HG03280 (cell line): ENCODE data around the gene MRGPRX3.
"Not testable (repeated sequence)": the region's sequence is repeated elsewhere in the genome, so short reads cannot be mapped to it uniquely, and the experiment has no call there.

Source experiments
- ATAC-seq: cut with Tn5 transposase; IDR thresholded peaks from one replicate; pipeline ENCODE4 v1.9.1; 2021; ENCODE audit warnings: mild to moderate bottlenecking, moderate library complexity; ENCODE audit not compliant: unreplicated experiment

MRGPRX3 gene

GRCh38 chr11:18132341-18132740 is at the start of gene MRGPRX3:
TSS of gene MRGPRX3 (plus strand) at chr11:18132571. CDS start at chr11:18137203, 4,632 bp downstream.
- no peak for ATAC-seq

DNA sequence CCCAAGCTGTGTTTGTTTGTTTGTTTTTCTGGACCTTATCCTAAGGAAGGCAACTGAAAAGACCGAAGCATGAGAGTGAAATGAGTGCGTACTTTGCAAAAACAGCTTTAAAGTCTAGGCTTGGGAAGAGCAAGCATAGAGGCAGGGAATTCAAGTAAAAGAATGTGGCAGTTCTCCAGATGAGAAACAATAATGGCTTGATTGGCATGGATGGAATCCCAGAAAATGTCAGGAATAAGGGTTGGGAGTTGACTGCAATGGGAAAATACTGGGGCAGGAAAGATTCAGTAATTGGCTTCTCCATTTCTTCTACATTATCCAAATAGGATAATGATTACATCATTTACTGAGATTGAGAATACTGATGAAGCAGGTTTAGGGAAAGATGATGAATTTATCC is 44.0 kb upstream of the MRGPRX3 start:
- ATAC-seq: no peak

- ATAC-seq: no peak
These were observed 43.4 kb upstream of the MRGPRX3 start for GRCh38 chr11:18088966-18089365.

DNA sequence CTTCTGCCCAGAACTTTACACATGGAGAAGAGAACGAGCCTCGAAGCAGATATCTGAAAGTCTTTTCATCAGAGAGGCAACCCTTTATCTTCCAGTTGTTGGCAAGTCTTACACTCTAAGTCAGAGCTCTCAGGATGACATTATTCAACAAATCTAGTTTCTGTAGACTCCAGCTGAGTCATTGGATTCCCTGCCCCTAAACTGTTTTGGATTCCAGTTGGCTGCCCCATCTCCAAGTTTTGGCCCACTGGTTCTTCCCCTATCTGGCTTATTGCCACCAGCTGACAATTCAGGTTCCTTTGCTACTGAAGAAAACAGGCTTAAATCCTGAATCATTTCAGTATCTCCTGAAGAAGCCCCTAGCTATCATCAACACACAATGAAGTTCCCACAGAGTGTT is 40.6 kb upstream of the MRGPRX3 start:
- no peak for ATAC-seq

DNA sequence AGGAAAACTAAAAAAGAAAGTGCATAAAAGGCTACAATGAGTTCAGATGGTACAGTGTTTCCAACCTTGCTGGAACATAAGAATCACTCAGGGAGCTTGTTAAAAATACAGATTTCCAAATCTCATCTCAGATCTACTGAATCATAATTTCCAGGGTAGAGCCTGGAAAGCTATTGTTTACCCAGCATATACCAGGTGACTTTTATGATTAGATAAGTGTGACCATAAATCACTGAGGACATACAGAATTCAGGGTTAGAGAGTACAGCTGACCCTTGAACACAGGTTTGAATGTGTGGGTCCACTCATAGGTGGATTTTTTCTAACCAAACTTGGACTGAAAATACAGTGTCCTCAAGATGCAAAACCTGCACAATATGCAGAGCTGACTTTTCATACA is 38.4 kb upstream of the MRGPRX3 start:
- no peak for ATAC-seq

GRCh38 chr11:18100926-18101656 is 31.3 kb upstream of the MRGPRX3 start:
- ATAC-seq: no peak

DNA sequence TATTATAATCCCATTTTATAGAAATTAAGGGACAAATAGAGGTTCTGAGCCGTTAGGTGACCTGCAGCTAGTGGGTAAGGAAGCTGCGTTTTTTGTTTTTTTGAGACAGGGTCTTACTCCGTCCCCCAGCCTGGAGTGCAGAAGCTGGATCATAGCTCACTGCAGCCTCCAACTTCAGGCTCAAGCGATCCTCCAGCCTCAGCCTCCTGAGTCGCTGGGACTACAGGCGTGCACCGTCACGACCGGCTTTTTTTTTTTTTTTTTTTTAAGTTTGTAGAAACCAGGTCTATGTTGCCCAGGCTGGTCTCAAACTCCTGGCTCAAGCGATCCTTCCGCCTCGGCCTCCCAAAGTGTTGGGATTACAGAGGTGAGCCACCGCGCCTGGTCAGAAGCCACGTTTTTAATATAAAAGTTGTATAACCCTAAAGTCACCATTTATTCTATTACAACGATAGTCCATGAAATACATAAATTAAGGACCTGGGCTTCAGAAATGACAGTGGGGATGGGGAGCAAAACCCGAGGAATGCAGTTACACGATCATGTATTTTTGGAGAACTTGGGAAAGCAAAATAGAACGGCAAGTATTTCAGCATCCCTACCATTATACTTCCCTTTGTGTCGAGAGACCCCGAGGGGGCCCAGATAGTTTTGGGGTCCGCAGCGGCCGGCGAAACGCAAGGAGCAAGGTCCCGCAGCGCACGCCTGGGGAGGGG is 27.1 kb upstream of the MRGPRX3 start:
- no peak for ATAC-seq

- peak; percentile 94 for ATAC-seq
These were observed 26.4 kb upstream of the MRGPRX3 start, which contains the start of gene SAAL1 for GRCh38 chr11:18105802-18106574. TSS of gene SAAL1 (minus strand) at chr11:18106082. CDS start at chr11:18106041, 41 bp downstream.

GRCh38 chr11:18106688-18107087 is 25.7 kb upstream of the MRGPRX3 start:
- no peak for ATAC-seq

DNA sequence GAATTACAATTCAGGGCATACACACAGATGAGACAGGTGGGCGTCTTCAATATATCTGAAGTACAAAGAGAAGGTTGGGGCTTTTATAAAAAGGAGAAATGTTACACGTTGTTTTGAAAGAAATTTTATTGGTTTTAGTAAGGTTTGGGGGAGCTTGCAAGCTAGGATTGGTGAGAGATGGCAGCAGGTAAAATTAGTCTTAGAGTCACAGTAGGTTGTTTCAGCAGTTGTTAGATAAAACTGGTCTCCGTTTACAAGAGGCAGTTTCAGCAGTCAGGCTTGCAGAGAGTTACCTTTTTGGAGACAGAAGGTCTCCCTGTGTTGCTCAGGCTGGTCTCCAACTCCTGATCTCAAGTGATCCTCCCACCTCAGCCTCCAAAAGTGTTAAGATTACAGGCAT is 24.1 kb upstream of the MRGPRX3 start:
- no peak for ATAC-seq

DNA sequence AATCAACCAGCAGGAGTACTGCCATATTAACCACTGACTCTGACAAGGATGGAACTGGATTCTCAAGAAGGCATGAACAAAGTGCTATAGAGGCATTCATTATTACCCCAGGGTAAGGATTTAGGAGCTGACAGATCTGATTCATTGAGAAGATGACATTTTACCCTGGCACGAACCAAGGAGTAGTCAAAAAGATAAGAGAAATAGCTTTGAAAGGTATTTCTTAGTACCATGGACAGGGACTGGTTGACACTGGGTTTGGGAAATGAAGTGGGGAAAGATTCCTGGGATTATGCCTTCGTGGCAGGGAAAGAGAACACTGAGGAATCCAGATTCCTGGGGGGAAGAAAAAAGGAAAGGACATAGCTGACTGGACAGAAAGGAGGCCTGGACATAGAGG is 21.4 kb upstream of the MRGPRX3 start:
- ATAC-seq: no peak

DNA sequence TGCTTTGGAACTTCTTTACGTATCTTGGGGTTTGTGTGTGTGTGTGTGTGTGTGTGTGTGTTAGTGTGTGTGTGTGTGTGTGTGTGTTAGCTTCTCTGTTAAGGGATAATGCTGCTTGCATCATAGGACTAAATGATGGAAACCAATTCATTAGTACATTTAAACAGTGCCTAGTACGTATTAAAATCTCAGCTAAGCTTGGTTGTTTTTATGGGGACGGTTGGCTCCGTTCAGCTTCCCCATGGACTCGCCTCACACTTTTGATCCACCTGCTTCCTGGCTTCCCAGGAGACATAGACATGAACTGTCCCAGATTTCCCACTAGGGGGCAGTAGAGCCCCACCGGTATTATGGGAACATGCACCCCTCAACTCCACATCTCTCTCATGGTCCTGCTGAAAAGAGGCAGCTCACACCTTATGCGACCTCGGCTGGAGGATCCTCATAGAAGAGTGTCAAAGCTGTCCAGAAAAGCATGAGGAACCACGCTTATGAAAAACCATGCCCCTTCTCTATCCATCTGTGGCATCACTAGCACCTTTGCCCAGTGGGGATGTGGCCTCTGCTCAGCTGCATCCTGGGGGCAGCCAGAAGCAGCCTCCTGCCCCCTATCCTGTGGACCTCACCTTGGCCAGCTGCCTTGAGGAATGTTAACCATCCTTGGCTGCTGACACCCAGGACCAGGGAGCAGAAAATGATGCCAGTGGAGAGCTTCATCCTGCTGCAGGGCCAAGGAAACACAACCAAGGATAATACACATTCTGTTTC is 16.8 kb upstream of the MRGPRX3 start:
- peak; percentile 87 for ATAC-seq

- ATAC-seq: not testable (repeated sequence)
These were observed 11.0 kb upstream of the MRGPRX3 start for GRCh38 chr11:18121331-18121828.

DNA sequence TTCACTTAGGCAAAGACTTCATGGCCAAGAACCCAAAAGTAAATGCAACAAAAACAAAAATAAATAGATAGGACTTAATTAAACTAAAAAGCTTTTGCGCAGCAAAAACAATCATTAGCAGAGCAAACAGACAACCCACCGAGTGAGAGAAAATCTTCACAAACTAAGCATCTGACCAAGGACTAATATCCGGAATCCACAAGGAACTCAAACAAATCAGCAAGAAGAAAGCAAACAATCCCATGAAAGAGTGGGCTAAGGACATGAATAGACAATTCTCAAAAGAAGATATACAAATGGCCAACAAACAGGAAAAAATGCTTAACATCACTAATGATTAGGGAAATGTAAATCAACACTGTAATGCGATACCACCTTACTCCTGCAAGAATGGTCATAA is 1.3 kb upstream of the MRGPRX3 start:
- not testable (repeated sequence) for ATAC-seq

- ATAC-seq: no peak
These were observed 2.9 kb downstream of the MRGPRX3 start for GRCh38 chr11:18135308-18135707.

DNA sequence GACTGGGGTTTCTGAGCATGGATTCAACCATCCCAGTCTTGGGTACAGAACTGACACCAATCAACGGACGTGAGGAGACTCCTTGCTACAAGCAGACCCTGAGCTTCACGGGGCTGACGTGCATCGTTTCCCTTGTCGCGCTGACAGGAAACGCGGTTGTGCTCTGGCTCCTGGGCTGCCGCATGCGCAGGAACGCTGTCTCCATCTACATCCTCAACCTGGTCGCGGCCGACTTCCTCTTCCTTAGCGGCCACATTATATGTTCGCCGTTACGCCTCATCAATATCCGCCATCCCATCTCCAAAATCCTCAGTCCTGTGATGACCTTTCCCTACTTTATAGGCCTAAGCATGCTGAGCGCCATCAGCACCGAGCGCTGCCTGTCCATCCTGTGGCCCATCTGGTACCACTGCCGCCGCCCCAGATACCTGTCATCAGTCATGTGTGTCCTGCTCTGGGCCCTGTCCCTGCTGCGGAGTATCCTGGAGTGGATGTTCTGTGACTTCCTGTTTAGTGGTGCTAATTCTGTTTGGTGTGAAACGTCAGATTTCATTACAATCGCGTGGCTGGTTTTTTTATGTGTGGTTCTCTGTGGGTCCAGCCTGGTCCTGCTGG is 4.9 kb downstream of the MRGPRX3 start:
- ATAC-seq: no peak

GRCh38 chr11:18140145-18140544 is 7.8 kb downstream of the MRGPRX3 start:
- no peak for ATAC-seq

GRCh38 chr11:18144243-18144642 is 11.9 kb downstream of the MRGPRX3 start:
- no peak for ATAC-seq

DNA sequence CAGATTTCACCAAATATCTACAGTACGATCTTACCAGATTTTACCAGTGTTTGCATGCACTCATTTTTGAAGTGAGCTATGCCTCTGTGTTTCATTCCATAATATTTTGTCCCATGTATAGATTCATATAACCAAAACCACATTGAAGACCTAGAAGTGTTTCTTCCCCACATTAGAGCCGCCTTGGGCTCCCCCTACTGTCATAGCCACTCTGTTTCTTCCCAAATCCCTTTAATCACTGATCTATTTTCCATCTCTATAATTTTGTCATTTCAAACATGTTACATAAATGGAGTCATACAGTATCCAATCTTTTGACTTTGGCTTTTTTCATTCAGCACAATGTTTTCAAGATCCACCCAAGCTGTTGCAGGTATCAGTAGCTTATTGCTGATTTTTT is 12.7 kb downstream of the MRGPRX3 start:
- ATAC-seq: no peak

DNA sequence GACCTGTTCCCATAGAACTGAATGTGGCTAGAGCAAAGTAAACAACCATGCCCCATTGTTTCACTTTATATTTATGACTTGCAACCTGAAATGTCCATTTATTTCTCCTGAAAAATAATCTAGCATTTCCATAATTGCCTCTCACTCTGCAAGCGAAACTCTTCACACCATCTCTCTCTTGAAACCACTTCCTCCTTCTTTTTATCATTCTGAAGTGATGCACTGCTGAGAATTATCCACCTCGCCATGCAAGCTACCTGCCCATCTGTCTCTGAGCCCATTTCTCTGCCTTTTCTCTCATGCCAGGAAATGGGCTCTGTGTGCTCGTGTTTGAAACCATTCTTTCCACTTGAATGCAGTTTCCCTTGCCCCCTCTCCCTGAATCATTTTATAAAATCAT is 13.5 kb downstream of the MRGPRX3 start:
- ATAC-seq: no peak
